GM19467 (cell line): Measurements from ENCODE around the gene THOC7.

Experiments used
- ATAC-seq: cut with Tn5 transposase; IDR thresholded peaks from one replicate; pipeline ENCODE4 v1.9.1; 2021; ENCODE audit warnings: mild to moderate bottlenecking, moderate library complexity; ENCODE audit not compliant: unreplicated experiment

THOC7 gene

DNA sequence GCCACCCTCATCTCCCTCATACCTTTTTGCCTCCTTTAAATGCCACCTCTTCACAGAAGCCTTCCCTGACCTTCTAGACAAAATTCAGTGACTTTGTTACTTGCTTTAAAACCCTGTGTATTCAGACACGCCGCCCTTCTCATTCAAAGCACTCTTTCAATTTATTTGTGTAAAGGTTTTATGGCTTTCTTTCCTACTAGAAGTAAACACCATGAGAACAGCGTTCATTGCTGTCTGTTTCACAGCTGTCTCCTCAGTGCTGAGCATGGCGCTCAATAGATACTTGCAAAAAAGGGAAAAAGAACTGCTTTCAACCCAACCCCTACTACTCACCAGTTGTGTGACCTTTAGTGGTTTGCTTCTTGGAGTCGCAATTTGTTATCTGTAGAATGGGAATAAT is 17.0 kb upstream of the THOC7 start:
- no peak for ATAC-seq

DNA sequence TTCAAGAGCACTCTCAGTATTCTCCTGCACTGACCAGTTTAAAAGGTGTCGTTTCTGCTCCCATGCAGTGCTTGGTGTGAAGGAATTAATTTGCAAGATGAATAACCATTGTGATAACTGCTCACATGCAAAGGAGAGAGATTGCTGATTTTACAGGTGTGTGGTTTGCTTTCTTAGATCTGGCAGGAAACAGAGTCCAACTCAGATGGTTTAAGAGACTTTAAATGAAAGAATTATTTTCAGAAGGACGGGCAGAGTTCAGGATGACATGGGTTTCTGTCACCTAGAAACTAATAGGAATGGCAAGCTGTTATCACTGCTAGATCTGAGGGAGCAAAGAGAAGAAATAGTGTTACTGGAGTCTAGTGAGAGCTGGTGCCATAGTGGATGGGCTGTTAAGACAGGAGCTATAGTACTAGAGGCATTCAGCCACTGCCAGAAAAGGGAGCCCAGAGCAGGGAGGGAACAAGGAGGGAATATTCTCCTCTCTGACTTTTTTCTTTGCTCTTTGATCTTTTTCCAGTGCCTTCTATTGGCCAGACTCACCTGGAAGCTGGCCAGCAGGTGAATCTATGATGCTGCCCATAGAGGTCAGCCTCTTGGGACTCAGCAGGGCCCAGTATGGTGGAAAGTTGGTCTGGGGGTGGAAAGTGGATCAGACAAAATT is 14.9 kb upstream of the THOC7 start:
- no peak for ATAC-seq

DNA sequence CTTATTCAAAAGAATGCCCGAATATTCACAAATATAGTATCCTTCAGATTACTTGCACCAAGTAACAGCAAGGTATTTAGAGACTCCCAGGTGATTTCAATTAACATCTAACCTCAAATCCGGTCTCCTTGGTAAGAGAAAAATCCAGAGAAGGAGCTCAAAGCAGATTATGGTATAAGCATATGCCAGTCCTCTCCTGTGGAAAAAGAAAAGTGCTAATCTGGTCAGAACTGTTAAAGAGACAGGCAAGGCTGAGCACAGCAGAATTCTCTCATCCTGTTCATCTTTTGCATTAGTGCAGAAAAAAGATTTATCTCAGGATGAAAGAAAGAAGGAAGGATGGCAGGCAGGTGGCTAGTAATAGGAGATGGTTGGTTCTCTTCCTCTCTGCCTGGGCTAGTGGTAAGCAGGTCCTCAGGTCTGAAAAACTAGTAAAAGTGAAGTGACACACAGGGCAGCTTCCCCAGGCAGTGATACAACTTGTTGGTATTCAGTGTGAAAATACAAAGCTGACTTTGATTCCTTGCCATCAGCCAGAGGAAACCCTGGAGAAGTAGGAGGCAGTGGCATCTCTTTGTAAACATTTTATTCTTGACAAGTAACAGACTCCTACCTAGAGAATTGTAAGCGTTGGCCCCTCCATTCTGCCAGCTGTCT is 14.3 kb upstream of the THOC7 start:
- ATAC-seq: no peak

DNA sequence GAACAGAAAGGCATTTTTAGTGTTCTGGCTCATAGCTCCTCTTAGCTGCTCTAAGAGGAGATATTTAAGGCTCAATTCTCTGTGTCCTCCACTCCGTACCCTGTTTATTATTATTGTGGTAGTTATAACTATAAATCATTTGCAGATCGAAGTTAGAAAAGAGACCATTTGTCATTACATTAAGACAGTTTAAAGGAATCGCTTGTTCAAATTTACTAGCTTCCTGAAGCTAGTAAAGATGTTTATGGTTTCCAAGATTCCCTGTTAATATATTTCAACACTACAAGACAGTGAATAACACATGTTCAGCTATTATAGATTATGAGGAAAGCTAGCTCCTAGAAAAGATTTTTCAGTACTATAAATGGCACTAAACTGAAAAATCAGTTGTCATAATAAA is 12.7 kb upstream of the THOC7 start:
- no peak for ATAC-seq

DNA sequence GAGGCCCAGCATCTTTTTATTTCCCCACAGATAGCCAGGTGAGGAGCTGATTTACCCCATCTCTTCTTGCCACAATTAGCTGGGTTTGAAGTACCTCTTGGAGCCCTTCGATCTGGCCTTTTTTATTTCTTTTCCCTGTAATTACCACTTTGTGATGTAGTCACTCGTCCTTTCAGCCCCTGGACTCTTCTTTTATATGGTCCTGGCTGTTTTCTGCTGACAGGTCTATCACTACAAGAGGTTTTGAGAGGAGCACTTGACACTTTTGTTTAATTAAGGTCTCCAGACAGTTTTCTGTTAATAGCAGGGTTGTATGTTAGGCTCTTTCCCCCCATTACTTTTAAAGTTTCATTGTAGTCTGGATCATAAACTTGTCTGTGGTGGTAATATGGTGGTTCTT is 11.9 kb upstream of the THOC7 start:
- ATAC-seq: no peak

DNA sequence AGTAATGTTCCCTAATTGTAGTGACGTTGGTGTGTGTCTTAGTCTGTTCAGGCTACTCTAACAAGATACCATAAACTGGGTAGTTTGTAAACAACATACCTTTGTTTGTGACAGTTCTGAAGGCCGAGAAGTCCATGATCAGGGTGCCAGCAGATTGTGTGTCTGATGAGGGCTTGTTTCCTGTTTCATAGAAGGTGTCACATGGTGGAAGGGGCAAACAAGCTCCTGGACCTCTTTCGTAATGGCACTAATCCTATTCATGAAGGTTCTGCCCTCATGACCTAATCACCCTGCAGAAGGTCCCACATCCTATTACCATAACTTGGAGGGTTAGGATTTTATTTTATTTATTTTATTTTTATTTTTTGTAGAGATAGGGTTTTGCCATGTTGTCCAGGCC is 11.2 kb upstream of the THOC7 start:
- ATAC-seq: no peak

DNA sequence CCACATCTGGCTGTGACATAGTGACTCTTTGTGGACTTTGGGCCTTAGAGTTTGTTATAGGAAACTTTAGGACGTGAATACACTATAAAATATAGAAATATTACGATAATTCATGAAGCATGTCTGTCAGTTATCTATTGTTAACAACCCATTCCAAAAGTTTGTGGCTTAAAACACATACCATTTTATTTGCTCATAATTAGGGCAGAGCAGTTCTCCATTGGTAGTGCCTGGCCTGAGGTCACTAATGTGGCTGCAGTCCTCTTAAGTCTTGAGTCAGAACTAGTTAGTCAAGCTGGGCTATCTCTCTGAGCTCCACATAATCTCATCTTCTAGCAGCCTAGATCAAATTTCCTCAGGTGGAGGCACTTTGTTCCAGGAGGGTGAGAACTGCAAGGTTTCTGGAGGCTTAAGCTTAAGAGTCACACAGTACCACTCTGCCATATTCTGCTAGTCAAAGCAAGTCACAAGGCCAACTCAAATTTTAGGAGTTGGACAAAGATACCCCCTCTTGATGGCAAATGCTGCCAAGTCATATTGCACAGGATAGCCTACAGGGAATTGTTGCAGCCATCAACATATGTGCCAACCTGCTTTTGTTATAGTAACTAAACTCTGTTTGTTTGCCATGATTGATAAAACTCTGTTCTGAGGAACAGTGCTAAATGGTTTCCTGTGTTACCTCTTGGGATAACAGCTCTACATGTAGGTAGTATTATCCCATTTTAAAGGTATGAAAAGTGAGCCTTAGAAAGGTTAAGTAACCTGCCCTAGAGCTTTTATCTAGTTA is 8.7 kb upstream of the THOC7 start:
- no peak for ATAC-seq

DNA sequence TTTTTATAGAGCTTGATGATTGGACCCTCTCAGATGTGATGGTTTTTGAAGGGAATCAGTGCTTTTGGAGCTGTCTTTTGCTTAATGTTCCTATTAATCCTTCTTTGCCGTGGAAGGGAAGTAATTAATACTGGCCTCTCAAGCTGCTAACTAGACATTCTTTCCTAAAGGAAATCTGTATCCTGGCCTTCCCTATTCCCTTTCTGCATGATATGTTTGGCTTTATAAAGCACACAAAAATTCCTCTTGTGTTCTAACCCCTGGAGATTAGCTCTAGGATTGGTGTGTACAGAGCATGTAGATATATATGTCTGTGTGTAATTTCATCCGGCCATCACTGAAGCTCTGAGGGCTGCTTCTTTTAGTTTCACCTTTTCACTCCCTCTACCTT is 7.0 kb upstream of the THOC7 start:
- no peak for ATAC-seq

DNA sequence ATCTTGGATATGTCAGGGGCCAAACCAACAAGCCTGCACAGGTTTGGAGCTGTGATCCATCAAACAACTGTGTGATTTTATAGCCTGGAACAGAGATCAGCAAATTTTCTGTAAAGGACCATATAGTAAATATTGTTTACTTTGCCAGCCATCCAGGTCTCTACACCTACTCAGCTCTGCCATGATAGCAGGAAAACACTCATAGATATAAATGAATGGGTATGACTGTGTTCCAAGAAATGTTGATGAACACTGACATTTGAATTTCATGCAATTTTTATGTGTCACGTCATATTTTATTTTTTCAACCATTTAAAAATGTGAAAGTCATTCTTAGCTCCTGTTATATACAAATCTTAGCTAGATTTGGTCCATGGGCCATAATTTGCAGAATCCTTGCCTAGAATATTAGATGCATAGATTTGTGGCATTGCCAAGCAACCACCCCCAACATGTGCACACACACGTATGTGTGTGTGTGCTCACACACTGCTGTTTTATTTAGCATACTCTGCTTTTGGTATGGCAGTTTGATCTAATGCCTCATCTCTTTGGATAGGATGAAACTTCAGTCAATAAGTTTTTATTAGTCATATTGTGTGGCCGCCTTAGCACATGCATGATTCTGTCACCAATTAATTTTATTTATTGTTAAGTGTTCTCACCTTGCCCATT is 6.5 kb upstream of the THOC7 start:
- ATAC-seq: no peak

DNA sequence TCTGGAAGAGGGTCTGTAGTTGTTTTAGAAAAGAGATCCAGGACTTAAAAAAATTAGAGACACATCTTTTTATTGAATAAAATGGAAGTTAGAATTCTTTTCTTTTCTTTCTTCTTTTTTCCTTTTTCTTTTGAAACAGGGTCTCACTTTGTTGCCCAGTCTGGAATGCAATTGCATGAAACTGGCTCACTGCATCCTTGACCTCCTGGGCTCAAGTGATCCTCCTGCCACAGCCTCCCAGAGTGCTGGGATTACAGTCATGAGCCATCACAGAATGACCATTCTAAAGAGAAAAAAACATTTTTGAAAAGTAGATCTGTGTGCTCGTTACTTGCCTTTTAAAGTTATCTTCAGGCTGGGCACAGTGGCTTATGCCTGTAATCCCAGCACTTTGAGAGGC is 3.6 kb upstream of the THOC7 start:
- no peak for ATAC-seq

DNA sequence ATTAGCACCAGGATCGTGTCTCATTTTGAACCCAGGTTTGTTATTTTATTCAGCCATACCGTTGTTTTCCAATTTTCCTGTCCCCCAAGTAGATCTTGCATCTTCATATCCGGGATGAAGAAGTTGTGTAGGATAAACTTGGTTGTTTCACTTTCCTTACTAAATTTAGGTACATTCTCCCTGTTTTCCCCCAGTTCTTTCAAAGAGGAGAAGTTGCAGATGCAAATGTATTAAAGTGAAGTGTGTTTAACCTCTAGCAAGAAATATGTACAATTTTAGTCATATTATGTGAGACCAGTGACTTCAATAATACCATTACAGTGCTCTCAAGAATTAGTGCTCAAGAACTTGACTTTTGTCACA is 1.3 kb upstream of the THOC7 start:
- no peak for ATAC-seq

DNA sequence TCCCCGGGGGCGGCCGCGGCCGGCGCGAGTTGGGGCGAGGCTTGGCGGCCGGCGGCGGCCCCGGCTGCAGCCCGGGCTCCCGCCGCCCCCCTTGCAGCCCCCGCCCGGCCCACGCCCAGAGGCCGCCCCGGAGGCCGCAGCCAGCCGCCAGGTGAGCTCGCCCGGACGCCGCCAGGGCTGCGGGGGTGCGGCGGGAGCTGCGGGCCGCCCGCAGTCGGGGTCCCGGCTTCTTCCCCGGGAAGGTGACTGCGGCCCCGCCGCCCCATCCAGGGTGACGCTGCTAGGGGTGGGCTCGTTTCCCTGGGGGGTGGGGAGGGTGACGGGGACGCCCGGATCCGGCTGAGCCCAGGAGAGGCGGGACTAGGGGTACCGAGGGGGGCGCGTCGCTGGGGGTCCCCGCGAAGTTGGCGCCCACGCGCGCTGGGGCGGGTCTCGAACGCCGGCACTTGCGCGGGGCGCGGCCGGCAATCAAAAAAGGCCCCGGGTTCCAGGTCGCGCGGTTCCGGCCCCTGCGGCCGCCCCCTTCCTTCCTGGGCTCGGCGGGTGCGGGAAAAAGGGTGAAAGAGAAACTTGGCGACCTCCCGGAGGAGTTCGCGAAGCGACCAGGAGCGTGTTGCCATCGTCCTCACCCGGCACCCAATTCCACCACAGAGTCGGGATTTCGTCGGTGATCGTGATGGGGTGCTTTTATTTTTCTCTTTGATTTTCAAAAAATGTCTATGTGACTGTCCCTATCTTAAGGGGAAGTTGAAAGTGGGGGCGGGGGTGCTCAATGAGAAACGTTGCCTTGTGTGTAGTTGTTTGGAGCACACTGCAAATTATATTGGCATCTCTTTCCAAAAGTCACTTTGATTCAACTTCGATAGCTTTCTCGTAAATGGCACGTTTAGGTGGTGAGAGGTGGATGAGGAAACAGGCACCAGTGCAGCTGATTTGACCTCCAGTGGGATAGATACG is 681 bp upstream of the THOC7 start:
- ATAC-seq: peak; percentile 46

DNA sequence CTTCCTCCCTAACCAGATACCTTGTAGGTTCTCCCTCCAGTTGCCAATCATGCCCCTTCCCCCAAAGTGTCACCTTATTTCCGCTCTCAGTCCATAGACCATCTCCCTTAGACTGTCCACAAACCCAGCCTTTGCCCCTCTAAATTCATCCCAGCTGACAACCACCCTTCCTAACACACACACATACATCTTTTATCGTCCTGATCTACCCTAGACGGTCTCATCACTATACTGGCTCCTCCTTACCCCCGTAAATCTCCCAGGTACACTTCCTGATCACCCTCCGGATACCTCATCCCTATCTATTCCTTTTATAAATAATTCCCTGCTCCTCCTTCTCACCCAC is 828 bp downstream of the THOC7 start:
- ATAC-seq: peak; percentile 1

DNA sequence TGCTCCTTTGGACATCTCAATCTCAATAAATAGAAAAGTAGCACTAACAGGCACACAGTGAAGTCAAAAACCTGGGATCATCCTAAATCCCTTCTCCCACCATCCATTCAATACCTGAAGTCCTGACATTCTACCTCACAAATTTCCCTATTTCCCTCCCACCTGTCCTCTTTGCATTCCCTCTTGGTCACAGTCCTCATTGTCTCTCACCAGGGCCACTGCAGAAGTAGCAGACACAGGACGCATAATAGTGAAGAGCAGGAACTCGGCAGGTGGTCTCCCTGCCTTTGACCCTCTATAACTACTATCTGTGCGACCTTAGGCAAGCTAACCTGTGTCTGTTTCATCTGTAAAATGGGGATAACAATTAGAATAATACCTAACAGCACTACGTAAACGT is 2.3 kb downstream of the THOC7 start:
- ATAC-seq: no peak

DNA sequence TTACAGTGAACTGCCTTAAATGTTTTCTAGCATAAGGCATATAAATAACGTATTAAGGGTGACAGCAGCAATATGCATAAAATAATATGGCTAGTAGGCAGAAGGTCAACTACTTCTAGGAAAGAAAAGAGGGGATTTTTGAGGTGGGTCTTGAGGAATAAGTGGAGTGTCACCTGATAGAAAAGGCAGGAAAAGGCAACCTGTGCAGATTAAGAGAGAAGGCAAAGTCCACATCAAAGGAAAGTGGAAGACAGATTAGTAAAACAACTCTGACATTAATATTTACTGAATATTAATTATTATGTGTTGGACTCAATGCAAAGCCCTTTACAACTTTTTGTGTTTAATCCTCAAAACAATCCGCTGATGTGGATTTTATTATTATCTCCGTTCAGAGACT is 2.8 kb downstream of the THOC7 start:
- no peak for ATAC-seq

DNA sequence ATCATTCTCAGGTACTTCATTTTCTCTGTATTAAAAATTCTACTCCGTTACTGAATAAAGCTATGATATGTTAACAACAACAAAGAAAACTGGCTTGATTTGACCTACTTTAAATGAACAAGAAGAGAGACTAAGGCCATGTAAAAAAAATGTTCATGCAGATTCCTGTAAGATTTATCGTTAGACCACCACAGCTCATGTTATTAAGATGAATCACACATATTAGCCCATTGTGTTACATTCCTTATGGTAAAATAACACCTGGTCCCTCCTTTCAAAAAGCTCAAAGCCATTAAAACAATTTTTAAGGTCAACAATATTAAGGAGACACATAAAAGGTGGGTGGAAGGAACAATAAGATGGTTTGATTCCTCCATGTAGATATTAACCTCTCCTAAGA is 6.3 kb downstream of the THOC7 start:
- ATAC-seq: no peak

DNA sequence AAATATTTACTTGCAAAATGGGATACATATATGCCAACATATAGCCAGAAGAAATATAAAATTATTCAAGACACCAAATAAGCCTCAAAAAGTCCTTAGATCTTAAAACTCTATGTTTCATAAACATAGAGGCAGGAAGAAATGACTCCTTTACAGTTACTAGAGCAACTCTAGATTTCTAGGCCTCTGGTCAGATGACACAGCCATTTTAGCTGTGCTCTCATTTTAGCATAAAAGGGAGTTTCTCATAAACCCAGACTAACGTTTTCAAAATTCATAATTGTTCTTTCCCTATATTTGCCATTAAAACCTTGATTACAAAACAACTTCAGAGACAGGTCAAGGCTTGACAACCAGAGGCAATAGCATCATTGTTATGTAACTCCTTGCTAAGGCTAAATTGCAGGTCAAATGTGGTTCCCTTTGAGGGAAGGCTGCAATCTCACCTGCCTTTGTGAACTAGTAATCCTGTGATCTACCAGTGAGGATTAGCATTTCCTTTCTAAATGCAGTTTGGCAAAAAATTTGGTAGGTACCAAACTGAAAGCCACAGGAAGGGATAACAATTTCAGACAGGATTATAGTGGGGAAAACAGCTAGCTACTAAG is 8.2 kb downstream of the THOC7 start:
- no peak for ATAC-seq

DNA sequence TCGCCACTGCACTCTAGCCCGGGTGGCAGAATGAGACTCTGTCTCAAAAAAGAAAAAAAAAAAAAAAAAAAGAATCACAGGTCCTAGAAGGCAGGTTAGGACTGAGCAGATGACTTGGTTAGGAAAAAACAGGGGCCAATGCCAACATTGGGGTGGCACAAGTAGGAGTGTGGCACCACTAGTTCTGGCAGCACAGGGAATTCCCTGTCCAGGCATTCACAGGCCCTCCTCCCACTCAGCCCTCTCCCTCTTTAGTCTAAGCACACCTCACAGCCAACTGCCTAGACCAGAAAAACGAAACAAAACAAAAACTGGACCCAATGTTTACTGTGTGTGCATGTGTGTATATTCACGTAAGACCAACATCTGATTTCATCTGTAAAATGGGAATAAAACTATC is 10.5 kb downstream of the THOC7 start:
- no peak for ATAC-seq

DNA sequence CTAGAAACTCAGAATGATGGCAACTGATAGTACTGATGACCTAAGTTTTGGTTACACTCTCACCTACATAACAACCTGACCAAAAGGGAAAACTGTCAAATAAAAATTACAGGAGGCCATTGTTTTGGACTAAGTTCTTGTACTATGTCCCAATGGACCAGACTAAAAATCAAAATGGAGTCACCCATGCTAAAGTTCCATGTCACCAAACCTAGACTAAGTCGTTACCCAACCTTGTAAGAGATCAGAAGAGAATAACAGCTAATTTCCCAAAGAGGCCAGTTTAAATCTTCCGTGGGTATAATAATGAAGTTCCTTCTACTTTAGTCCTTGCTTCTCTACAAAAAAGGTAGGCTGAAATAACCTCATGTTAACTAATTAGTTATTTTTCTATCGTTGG is 12.3 kb downstream of the THOC7 start:
- no peak for ATAC-seq

DNA sequence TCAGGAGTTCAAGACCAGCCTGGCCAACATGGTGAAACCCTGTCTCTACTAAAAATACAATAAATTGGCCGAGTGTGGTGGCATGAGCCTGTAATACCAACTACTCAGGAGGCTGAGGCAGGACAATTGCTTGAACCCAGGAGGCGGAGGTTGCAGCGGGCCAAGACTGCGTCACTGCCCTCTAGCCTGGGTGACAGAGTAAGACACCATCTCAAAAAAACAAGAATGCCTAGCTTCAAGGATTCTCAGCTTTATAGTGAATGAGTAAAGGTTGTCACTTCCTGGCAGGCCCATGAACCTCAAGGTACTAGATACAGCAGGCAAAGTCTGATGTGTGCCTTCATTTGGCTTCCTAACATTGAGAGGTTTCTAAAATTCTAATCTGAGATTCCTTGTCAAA is 14.4 kb downstream of the THOC7 start:
- no peak for ATAC-seq
